Esophagus squamous epithelium (tissue), 4 donors: ENCODE measurements around the gene DLEC1.

Experiments
- CTCF ChIP-seq, 6 experiments: fragments of 450-650 bp in 4 of 6; fragments of 200-600 bp in 2 of 6; sonication (generic) in 2 of 6; IDR thresholded peaks; one replicate each; pipeline ENCODE4 v1.5.1; 2016 to 2019; ENCODE audit warnings: antibody characterized with exemption in 6 of 6, mild to moderate bottlenecking in 4 of 6, moderate library complexity in 4 of 6
- POLR2A ChIP-seq, 4 donors: fragments of 450-650 bp; IDR thresholded peaks; one replicate each; pipeline ENCODE4 v1.6.1; 2017; ENCODE audit warnings: antibody characterized with exemption in 4 of 4, mild to moderate bottlenecking in 4 of 4, moderate library complexity in 3 of 4

DNA sequence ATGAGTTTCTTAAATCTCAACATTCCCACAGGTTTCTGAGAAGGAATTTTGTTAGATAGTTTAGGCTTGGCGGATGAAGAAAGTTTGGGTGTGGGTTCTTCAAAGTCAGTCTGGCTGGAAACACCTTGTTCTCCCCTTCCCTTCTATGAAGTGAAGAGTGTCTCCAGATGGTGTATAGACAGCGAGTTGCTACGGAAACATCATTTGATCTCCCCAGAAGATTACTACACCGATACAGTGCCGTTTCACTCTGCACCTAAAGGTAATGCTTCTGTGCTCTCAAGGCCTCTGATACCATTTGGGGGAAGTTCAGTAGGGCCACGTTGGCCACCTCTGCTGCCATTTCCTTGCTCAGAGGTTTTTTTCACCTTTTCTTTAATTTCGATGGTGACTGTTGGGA, 20.6 kb downstream of the DLEC1 start:
- TF ChIP-seq CTCF (IDR thresholded peaks at IDR 0.05) (no peak), POLR2A (IDR thresholded peaks at IDR 0.05) (no peak)
